Osteocyte (in vitro differentiated cells): ENCODE measurements around the gene MYO1F. TPM values are rescaled to one million over a fixed set of nuclear protein-coding genes. Genes with fewer than 3 reads are reported as not detected.

Experiments used
- DNase-seq: peaks from one replicate; pipeline ENCODE4 v3.0.0; 2021; ENCODE audit warnings: mixed read lengths; ENCODE audit not compliant: unreplicated experiment; ENCODE audit errors: extremely low spot score
- H3K27ac Mint-ChIP-seq: one replicate; pipeline ENCODE4 v1.8.0; 2021; ENCODE audit warnings: mild to moderate bottlenecking, mixed read lengths; ENCODE audit not compliant: unreplicated experiment
- H3K27me3 Mint-ChIP-seq: one replicate; pipeline ENCODE4 v1.8.0; 2021; ENCODE audit warnings: mixed read lengths; ENCODE audit not compliant: unreplicated experiment
- H3K36me3 Mint-ChIP-seq: one replicate; pipeline ENCODE4 v1.8.0; 2021; ENCODE audit warnings: mixed read lengths; ENCODE audit not compliant: unreplicated experiment
- H3K4me1 Mint-ChIP-seq: one replicate; pipeline ENCODE4 v1.8.0; 2021; ENCODE audit warnings: mixed read lengths; ENCODE audit not compliant: unreplicated experiment
- H3K4me3 Mint-ChIP-seq: one replicate; pipeline ENCODE4 v1.8.0; 2021; ENCODE audit warnings: mild to moderate bottlenecking, moderate library complexity, mixed read lengths; ENCODE audit not compliant: unreplicated experiment
- H3K9me3 Mint-ChIP-seq: one replicate; pipeline ENCODE4 v1.8.0; 2021; ENCODE audit warnings: mixed read lengths; ENCODE audit not compliant: unreplicated experiment
- CTCF ChIP-seq: fragments of 200-600 bp; sonication (generic); IDR thresholded peaks from 2 replicates; pipeline ENCODE4 v1.5.0; 2021; ENCODE audit warnings: antibody characterized with exemption, mild to moderate bottlenecking, moderate library complexity
- total RNA-seq: library from RNA; stranded (reverse); gene quantifications from 2 replicates; pipeline ENCODE4 v1.2.1, GENCODE V29; 2021

Gene MYO1F
- total RNA-seq, 1 donor from 2014 or later, result 0.43 TPM

- no peaks in the 10 kb centered on the region for H3K9me3 Mint-ChIP-seq
- H3K27ac Mint-ChIP-seq, result no peak overlapping the region
- peaks cover 38% of the 10 kb centered on the region for H3K36me3 Mint-ChIP-seq
- no peak for DNase-seq
- no peak for TF ChIP-seq CTCF
- H3K27me3 Mint-ChIP-seq, result no peaks in the 10 kb centered on the region
- H3K4me1 Mint-ChIP-seq, result peaks cover 16% of the 10 kb centered on the region
- no peak overlapping the region for H3K4me3 Mint-ChIP-seq
Observed at GRCh38 chr19:8476524-8476923, 100.7 kb downstream of the MYO1F start.

- no peak overlapping the region for H3K27ac Mint-ChIP-seq
- no peak for DNase-seq
- H3K4me1 Mint-ChIP-seq, result peaks cover 16% of the 10 kb centered on the region
- H3K27me3 Mint-ChIP-seq, result no peaks in the 10 kb centered on the region
- peaks cover 43% of the 10 kb centered on the region for H3K36me3 Mint-ChIP-seq
- H3K9me3 Mint-ChIP-seq, result no peaks in the 10 kb centered on the region
- TF ChIP-seq CTCF, result no peak
- H3K4me3 Mint-ChIP-seq, result no peak overlapping the region
Observed at GRCh38 chr19:8475005-8475404, 102.2 kb downstream of the MYO1F start.

GRCh38 chr19:8473648-8474476 lies 103.4 kb downstream of the MYO1F start:
- Mint-ChIP-seq H3K4me1 (peaks cover 16% of the 10 kb centered on the region), H3K27ac (no peak overlapping the region), H3K36me3 (peaks cover 54% of the 10 kb centered on the region), H3K27me3 (no peaks in the 10 kb centered on the region), H3K4me3 (no peak overlapping the region), H3K9me3 (no peaks in the 10 kb centered on the region)
- no peak for DNase-seq
- TF ChIP-seq CTCF, result no peak

Other genes with a start within 250 kb of the MYO1F start
- gene KANK3, start 234.2 kb downstream of the MYO1F start, total RNA-seq, result 0.30 TPM in 1 of 2 replicates, not detected in the other
- gene ANGPTL4, start 213.3 kb downstream of the MYO1F start, total RNA-seq, result 6.5 and 8.6 TPM in 2 replicates
- gene RAB11B, start 187.1 kb downstream of the MYO1F start, total RNA-seq, result 126 and 130 TPM in 2 replicates
- 45.0 and 50.6 TPM in 2 replicates for gene MARCHF2, start 164.1 kb downstream of the MYO1F start, total RNA-seq
- gene HNRNPM, start 132.5 kb downstream of the MYO1F start, total RNA-seq, result 154 and 156 TPM in 2 replicates
- gene PRAM1, start 74.8 kb downstream of the MYO1F start, total RNA-seq, result 0.24 and 0.42 TPM in 2 replicates
- 23.9 and 29.9 TPM in 2 replicates for gene ZNF414, start 63.3 kb downstream of the MYO1F start, total RNA-seq
- gene ADAMTS10, start 33.3 kb upstream of the MYO1F start, total RNA-seq, result 86.5 and 96.2 TPM in 2 replicates
- not detected in 2 replicates for gene NFILZ, start 53.2 kb upstream of the MYO1F start, total RNA-seq
- gene ACTL9, start 121.4 kb upstream of the MYO1F start, total RNA-seq, result not detected in 2 replicates
- gene OR2Z1, start 144.2 kb upstream of the MYO1F start, total RNA-seq, result not detected in 2 replicates